Measurements from ENCODE around the gene UNC93A.
"Not testable (repeated sequence)": the region's sequence is repeated elsewhere in the genome, so short reads cannot be mapped to it uniquely, and the experiment has no call there.

UNC93A gene

GRCh38 chr6:167341665-167342655 is 50.8 kb downstream of the UNC93A start:
- DNase-seq (ENCODE audit: low spot score): no peak

- no peak for DNase-seq (ENCODE audit: low spot score)
Measured at GRCh38 chr6:167342879-167343610, 51.9 kb downstream of the UNC93A start.

GRCh38 chr6:167345348-167345747 is 54.2 kb downstream of the UNC93A start:
- no peak for DNase-seq (ENCODE audit: low spot score)

- no peak for DNase-seq (ENCODE audit: low spot score)
Measured at GRCh38 chr6:167345960-167346359, 54.8 kb downstream of the UNC93A start.

- no peak for DNase-seq (ENCODE audit: low spot score)
Measured at GRCh38 chr6:167347226-167347625, 56.1 kb downstream of the UNC93A start.

GRCh38 chr6:167349631-167350274 is 58.6 kb downstream of the UNC93A start:
- no peak for DNase-seq (ENCODE audit: low spot score)

- DNase-seq (ENCODE audit: low spot score): no peak
Measured at GRCh38 chr6:167350275-167350696, 59.2 kb downstream of the UNC93A start.

- DNase-seq (ENCODE audit: low spot score): peak; percentile 43
Measured at GRCh38 chr6:167350731-167351655, 59.9 kb downstream of the UNC93A start.

GRCh38 chr6:167351656-167352345 is 60.7 kb downstream of the UNC93A start:
- DNase-seq (ENCODE audit: low spot score): no peak

- no peak for DNase-seq (ENCODE audit: low spot score)
Measured at GRCh38 chr6:167356874-167357273, 65.8 kb downstream of the UNC93A start.

GRCh38 chr6:167358394-167358793 is 67.3 kb downstream of the UNC93A start:
- not testable (repeated sequence) for DNase-seq (ENCODE audit: low spot score)

- DNase-seq (ENCODE audit: low spot score): not testable (repeated sequence)
Measured at GRCh38 chr6:167361170-167361569, 70.1 kb downstream of the UNC93A start.

Data from Ammon's horn (tissue), 1 donor.